GM19395 (cell line): ENCODE measurements around the gene MORC4.
"Not testable (repeated sequence)": the region's sequence is repeated elsewhere in the genome, so short reads cannot be mapped to it uniquely, and the experiment has no call there.

Experiments
- ATAC-seq: cut with Tn5 transposase; IDR thresholded peaks from one replicate; pipeline ENCODE4 v1.9.1; 2021; ENCODE audit warnings: mild to moderate bottlenecking, moderate library complexity; ENCODE audit not compliant: unreplicated experiment

MORC4 gene

GRCh38 chrX:107000013-107000515, at the start of gene MORC4:
Gene MORC4 (minus strand): TSS chrX:107000212. CDS start chrX:106999969, 243 bp downstream.
- ATAC-seq = peak; percentile 72

GRCh38 chrX:107047622-107048021, 47.6 kb upstream of the MORC4 start:
- no peak for ATAC-seq

- ATAC-seq = no peak
Measured at GRCh38 chrX:107029752-107030151, 29.7 kb upstream of the MORC4 start.

GRCh38 chrX:107025545-107025944, 25.5 kb upstream of the MORC4 start:
- ATAC-seq = no peak

GRCh38 chrX:107014936-107015335, 14.9 kb upstream of the MORC4 start:
- ATAC-seq = no peak

- no peak for ATAC-seq
Measured at GRCh38 chrX:107008034-107008433, 8.0 kb upstream of the MORC4 start.

- peak; percentile 48 for ATAC-seq
Measured at GRCh38 chrX:106999002-106999975, 723 bp downstream of the MORC4 start.

GRCh38 chrX:106997611-106998010, 2.4 kb downstream of the MORC4 start:
- no peak for ATAC-seq

- no peak for ATAC-seq
Measured at GRCh38 chrX:106995678-106996077, 4.3 kb downstream of the MORC4 start.

- ATAC-seq = no peak
Measured at GRCh38 chrX:106987488-106987887, 12.5 kb downstream of the MORC4 start.

- ATAC-seq = no peak
Measured at GRCh38 chrX:106980952-106981626, 18.9 kb downstream of the MORC4 start.

- ATAC-seq = no peak
Measured at GRCh38 chrX:106976416-106976815, 23.6 kb downstream of the MORC4 start.

- ATAC-seq = no peak
Measured at GRCh38 chrX:106973433-106974149, 26.4 kb downstream of the MORC4 start.

- no peak for ATAC-seq
Measured at GRCh38 chrX:106972896-106973295, 27.1 kb downstream of the MORC4 start.

GRCh38 chrX:106966547-106966946, 33.5 kb downstream of the MORC4 start:
- ATAC-seq = not testable (repeated sequence)

- ATAC-seq = no peak
Measured at GRCh38 chrX:106964290-106964689, 35.7 kb downstream of the MORC4 start.

GRCh38 chrX:106963111-106963510, 36.9 kb downstream of the MORC4 start:
- ATAC-seq = no peak

- ATAC-seq = no peak
Measured at GRCh38 chrX:106959901-106960300, 40.1 kb downstream of the MORC4 start.

- ATAC-seq = no peak
Measured at GRCh38 chrX:106957856-106958255, 42.2 kb downstream of the MORC4 start.

- ATAC-seq = no peak
Measured at GRCh38 chrX:106955004-106955772, 44.8 kb downstream of the MORC4 start.
